Large intestine (tissue), 3 donors: ENCODE measurements around the gene NUP98. TPM values are rescaled to one million over a fixed set of nuclear protein-coding genes. Genes with fewer than 3 reads are reported as not detected.

Experiments used
- DNase-seq, 2 donors: peaks; one replicate each; pipeline versions ENCODE4 v3.0.0 to v3.0.0-alpha.2; 2013
- H3K27ac ChIP-seq: one replicate; pipeline ENCODE4 v1.5.1; 2013; ENCODE audit warnings: low read length
- H3K27me3 ChIP-seq: 2 replicates; pipeline ENCODE4 v1.6.1; 2013; ENCODE audit warnings: low read length; ENCODE audit not compliant: control insufficient read depth, insufficient read depth
- H3K36me3 ChIP-seq: 2 replicates; pipeline ENCODE4 v1.6.1; 2013; ENCODE audit warnings: low read length; ENCODE audit not compliant: control insufficient read depth, insufficient read depth
- H3K4me1 ChIP-seq: one replicate; pipeline ENCODE4 v1.6.1; 2013; ENCODE audit warnings: low read length; ENCODE audit not compliant: control insufficient read depth, insufficient read depth
- H3K4me3 ChIP-seq: one replicate; pipeline ENCODE4 v1.5.1; 2013; ENCODE audit warnings: low read length
- H3K9me3 ChIP-seq: one replicate; pipeline ENCODE4 v1.6.1; 2013; ENCODE audit warnings: mild to moderate bottlenecking, low read depth, low read length, moderate library complexity; ENCODE audit not compliant: control insufficient read depth
- WGBS: methylation state at CpG from one replicate; pipeline ENCODE4 v1.1.5; 2013; ENCODE audit warnings: low lambda C conversion rate; ENCODE audit not compliant: insufficient coverage; 5-methylcytosine and 5-hydroxymethylcytosine counted together
- polyA plus RNA-seq: library from polyadenylated mRNA; unstranded; fragments of 120-200 nt; gene quantifications from one replicate; pipeline ENCODE4 v1.2.1, GENCODE V29; 2013

The NUP98 gene
- polyA plus RNA-seq, 1 donor, result 54.8 TPM

GRCh38 chr11:3738723-3739122 is 58.6 kb downstream of the NUP98 start:
- Histone ChIP-seq H3K27ac (no peak overlapping the region), H3K27me3 (no peaks in the 10 kb centered on the region), H3K36me3 (peaks cover 60% of the 10 kb centered on the region), H3K4me3 (no peak overlapping the region), H3K9me3 (no peaks in the 10 kb centered on the region), H3K4me1 (no peaks in the 10 kb centered on the region)
- no CpG with 5 or more reads among the region's 1 CpG for WGBS
- DNase-seq, result no peak

DNA sequence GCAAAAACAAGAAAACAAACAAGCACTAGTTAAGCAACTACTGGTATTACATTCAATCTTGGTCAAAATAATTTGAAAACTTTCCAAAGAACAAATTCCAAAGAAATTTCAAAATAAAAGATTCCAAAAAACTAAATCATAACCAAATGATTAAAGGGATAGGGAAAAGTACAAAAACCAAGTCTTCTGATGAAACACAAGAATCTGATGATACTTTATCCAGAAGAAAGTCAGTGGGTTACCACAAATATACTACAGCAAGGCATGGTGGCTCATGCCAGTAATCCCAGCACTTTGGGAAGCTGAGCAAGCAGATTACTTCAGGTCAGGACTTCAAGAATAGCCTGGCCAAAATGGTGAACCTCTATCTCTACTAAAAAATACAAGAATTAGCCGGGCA is 59.1 kb downstream of the NUP98 start:
- Histone ChIP-seq H3K9me3 (no peaks in the 10 kb centered on the region), H3K27me3 (no peaks in the 10 kb centered on the region), H3K4me3 (no peak overlapping the region), H3K36me3 (peaks cover 58% of the 10 kb centered on the region), H3K27ac (no peak overlapping the region), H3K4me1 (no peaks in the 10 kb centered on the region)
- WGBS, result no CpG with 5 or more reads among the region's 1 CpG
- no peak for DNase-seq

GRCh38 chr11:3737386-3737933 is 59.9 kb downstream of the NUP98 start:
- peaks cover 59% of the 10 kb centered on the region for H3K36me3 ChIP-seq
- no peak overlapping the region for H3K4me3 ChIP-seq
- H3K4me1 ChIP-seq, result no peaks in the 10 kb centered on the region
- H3K27ac ChIP-seq, result no peak overlapping the region
- no peak for DNase-seq
- no peaks in the 10 kb centered on the region for H3K9me3 ChIP-seq
- H3K27me3 ChIP-seq, result no peaks in the 10 kb centered on the region
- 100% methylated on average over 1 of the region's 11 CpGs for WGBS

DNA sequence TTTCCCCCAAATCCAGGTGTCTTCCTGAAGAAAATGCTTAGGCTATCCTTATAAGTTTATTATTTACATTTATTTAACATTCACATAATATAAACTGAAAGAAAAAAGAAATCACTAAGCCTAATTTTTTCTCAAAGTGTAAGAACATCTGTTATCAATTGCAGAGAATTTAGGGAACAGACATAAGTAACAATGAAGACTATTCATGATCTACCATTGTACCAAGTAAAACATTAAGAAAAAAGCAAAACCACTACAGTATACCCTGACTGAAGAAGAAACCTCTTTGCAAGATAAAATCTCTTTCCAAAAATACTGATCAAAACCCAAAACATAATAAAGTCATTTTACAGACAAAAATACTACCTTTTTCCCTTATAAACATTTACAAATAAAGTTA is 60.5 kb downstream of the NUP98 start:
- H3K27ac ChIP-seq, result no peak overlapping the region
- H3K4me3 ChIP-seq, result no peak overlapping the region
- no peaks in the 10 kb centered on the region for H3K4me1 ChIP-seq
- no peak for DNase-seq
- H3K36me3 ChIP-seq, result peaks cover 57% of the 10 kb centered on the region
- H3K27me3 ChIP-seq, result no peaks in the 10 kb centered on the region
- no peaks in the 10 kb centered on the region for H3K9me3 ChIP-seq

GRCh38 chr11:3735827-3736226 is 61.5 kb downstream of the NUP98 start:
- H3K9me3 ChIP-seq, result no peaks in the 10 kb centered on the region
- no peak overlapping the region for H3K4me3 ChIP-seq
- no peak overlapping the region for H3K27ac ChIP-seq
- DNase-seq, result no peak
- no peaks in the 10 kb centered on the region for H3K4me1 ChIP-seq
- no peaks in the 10 kb centered on the region for H3K27me3 ChIP-seq
- no CpG with 5 or more reads among the region's 4 CpGs for WGBS
- H3K36me3 ChIP-seq, result peaks cover 61% of the 10 kb centered on the region

DNA sequence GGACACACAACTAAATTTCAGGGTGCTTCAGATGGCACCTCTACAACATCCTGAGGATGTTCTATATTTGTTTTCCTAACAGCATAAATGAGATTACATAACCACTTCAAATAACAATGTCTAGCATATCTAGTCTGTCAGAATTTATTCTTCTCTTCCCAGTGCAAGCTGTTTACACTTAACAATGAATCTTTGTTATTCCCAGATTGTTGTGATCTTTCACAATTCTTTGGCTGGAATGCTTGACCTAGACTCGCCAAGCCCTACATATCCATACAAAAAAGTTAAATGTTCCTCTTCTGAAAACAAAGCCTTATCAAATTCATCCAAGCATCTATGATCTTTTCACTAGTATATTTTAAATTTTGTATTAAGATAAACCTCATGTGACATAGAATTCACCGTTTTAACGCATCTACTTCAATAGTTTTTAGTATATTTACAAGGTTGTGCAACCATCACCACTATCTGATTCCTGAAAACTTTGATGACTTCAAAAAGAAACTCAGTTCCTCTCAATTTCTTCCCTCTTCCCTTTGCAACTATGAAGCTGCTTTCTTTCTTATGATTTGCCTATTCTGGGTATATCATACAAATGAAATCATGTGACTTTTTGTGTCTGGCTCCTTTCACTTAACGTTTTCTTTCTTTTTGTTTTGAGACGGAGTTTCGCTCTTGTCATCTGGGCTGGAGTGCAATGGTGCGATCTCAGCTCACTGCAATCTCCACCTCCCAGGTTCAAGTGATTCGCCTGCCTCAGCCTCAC is 64.5 kb downstream of the NUP98 start:
- no peak overlapping the region for H3K27ac ChIP-seq
- no peak for DNase-seq
- no peak overlapping the region for H3K4me3 ChIP-seq
- H3K27me3 ChIP-seq, result no peaks in the 10 kb centered on the region
- WGBS, result 95% methylated on average over 7 of the region's 8 CpGs
- H3K9me3 ChIP-seq, result no peaks in the 10 kb centered on the region
- no peaks in the 10 kb centered on the region for H3K4me1 ChIP-seq
- H3K36me3 ChIP-seq, result peaks cover 67% of the 10 kb centered on the region

DNA sequence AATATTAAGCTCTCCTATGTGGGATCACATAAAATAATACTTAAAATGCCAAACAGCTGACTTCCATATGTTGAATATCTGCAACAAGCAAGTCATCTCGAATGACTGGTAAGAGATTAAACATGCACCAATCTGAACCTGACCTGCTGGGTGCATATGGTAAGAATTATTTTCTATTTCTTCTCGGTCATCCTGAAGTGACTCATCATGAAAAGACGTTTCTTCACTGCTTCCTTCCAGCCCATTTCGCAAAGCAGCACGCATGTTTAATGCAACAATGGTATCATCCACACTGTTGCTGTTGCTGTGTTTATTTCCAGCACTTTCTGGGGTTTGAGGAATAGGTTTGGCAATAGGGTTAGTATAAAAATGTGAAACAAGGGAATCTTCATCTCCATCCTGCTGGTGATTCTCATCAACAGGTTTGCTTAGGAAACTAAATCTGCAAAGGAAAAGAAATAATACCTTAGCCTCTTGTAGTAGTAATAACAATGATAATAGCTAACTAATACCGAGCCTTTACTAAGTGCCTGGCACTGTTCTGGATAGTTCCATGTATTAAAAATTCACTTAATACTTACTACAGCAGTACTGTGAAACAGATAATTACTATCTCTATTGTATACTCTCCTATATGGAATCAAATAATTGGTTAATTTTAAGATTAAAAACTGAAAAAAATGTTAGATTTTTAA is 74.2 kb downstream of the NUP98 start:
- Histone ChIP-seq H3K4me1 (no peaks in the 10 kb centered on the region), H3K36me3 (peaks cover 73% of the 10 kb centered on the region), H3K4me3 (no peak overlapping the region), H3K9me3 (peaks cover 6% of the 10 kb centered on the region), H3K27ac (no peak overlapping the region), H3K27me3 (no peaks in the 10 kb centered on the region)
- peak in 1 of 2 donors; percentile 36 for DNase-seq
- 80% methylated on average over 1 of the region's 6 CpGs for WGBS

- no peak overlapping the region for H3K4me3 ChIP-seq
- no peak overlapping the region for H3K27ac ChIP-seq
- H3K4me1 ChIP-seq, result no peaks in the 10 kb centered on the region
- peaks cover 6% of the 10 kb centered on the region for H3K9me3 ChIP-seq
- WGBS, result no CpG with 5 or more reads among the region's 2 CpGs
- peaks cover 72% of the 10 kb centered on the region for H3K36me3 ChIP-seq
- no peak for DNase-seq
- no peaks in the 10 kb centered on the region for H3K27me3 ChIP-seq
Observed at GRCh38 chr11:3722100-3722499, 75.3 kb downstream of the NUP98 start.

- Histone ChIP-seq H3K4me3 (no peak overlapping the region), H3K4me1 (no peaks in the 10 kb centered on the region), H3K36me3 (peaks cover 77% of the 10 kb centered on the region), H3K9me3 (peaks cover 6% of the 10 kb centered on the region), H3K27me3 (no peaks in the 10 kb centered on the region), H3K27ac (no peak overlapping the region)
- DNase-seq, result no peak
- WGBS, result 100% methylated on average over 2 of the region's 2 CpGs
Observed at GRCh38 chr11:3720997-3721396, 76.4 kb downstream of the NUP98 start.

DNA sequence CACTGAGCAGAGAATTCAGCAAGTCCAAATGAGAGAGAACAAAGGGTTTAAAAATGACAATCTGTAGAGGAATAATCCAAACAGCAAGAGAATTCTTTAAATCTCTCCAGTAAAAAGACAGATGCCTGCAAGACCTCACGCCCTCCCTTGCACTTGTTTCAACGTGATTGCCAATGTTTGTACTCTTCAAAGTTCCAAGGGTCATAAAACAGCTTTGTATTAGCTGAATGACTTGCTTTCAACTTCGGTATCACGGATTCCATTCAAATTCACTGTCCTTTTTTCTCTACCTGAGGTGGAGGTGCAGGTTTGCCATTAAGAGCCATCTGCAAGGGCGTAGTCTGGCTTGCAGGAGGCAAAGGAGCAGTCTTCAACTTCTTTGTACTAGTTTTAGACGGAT is 85.1 kb downstream of the NUP98 start:
- no peak overlapping the region for H3K27ac ChIP-seq
- DNase-seq, result peak in 1 of 2 donors; percentile 50
- WGBS, result no CpG with 5 or more reads among the region's 6 CpGs
- no peak overlapping the region for H3K4me3 ChIP-seq
- H3K9me3 ChIP-seq, result no peaks in the 10 kb centered on the region
- peaks cover 7% of the 10 kb centered on the region for H3K4me1 ChIP-seq
- peaks cover 81% of the 10 kb centered on the region for H3K36me3 ChIP-seq
- no peaks in the 10 kb centered on the region for H3K27me3 ChIP-seq
